Heart right ventricle (tissue), 16 donors: ENCODE data around the gene PCNX4. TPM values are rescaled to one million over a fixed set of nuclear protein-coding genes. Genes with fewer than 3 reads are reported as not detected.

Experiments
- ATAC-seq, 8 donors: fragments of 200-7000 bp; cut with Tn5 transposase; one replicate each; pipeline ENCODE4 v1.9.1; 2020; ENCODE audit warnings: mild to moderate bottlenecking in 8 of 8, moderate library complexity in 8 of 8, moderate number of reproducible peaks in 1 of 8
- DNase-seq, 2 donors: peaks; one replicate each; pipeline ENCODE4 v3.0.0-alpha.2; 2020
- H3K27ac ChIP-seq, 10 donors: fragments of 200-600 bp; sonication (generic) in 2 of 10; one replicate each; pipeline versions ENCODE4 v1.5.0 to v1.8.0; 2020 to 2022; ENCODE audit warnings: mild to moderate bottlenecking in 3 of 10
- H3K27me3 ChIP-seq, 7 donors: fragments of 200-600 bp; one replicate each; pipeline ENCODE4 v1.8.0; 2021 to 2022; ENCODE audit warnings: mild to moderate bottlenecking in 2 of 7
- H3K36me3 ChIP-seq, 9 donors: fragments of 200-600 bp; sonication (generic) in 1 of 9; one replicate each; pipeline versions ENCODE4 v1.5.0 to v1.8.0; 2020 to 2022; ENCODE audit warnings: mild to moderate bottlenecking in 2 of 9
- H3K4me1 ChIP-seq, 9 donors: fragments of 200-600 bp; sonication (generic) in 1 of 9; one replicate each; pipeline versions ENCODE4 v1.5.0 to v1.8.0; 2020 to 2022; ENCODE audit warnings: mild to moderate bottlenecking in 4 of 9
- H3K4me3 ChIP-seq, 10 donors: fragments of 200-600 bp; sonication (generic) in 2 of 10; one replicate each; pipeline versions ENCODE4 v1.5.0 to v1.8.0; 2020 to 2022; ENCODE audit warnings: mild to moderate bottlenecking in 7 of 10, moderate library complexity in 2 of 10
- H3K9me3 ChIP-seq, 11 donors: fragments of 200-600 bp in 10 of 11; sonication (generic) in 2 of 11; one replicate each; pipeline versions ENCODE4 v1.5.0 to v1.8.0; 2013 to 2022; ENCODE audit warnings: mild to moderate bottlenecking in 2 of 11, control low read depth in 1 of 11, moderate library complexity in 1 of 11
- CTCF ChIP-seq, 9 donors: fragments of 200-600 bp; sonication (generic) in 2 of 9; IDR thresholded peaks; one replicate each; pipeline versions ENCODE4 v1.5.0 to v1.8.0; 2021 to 2022; ENCODE audit warnings: antibody characterized with exemption in 9 of 9, mild to moderate bottlenecking in 5 of 9, moderate library complexity in 1 of 9
- WGBS, 2 donors: extraction: QIAGEN DNeasy Blood & Tissue Kit; methylation state at CpG; one replicate each; pipeline ENCODE4 v1.1.7; 2013; ENCODE audit warnings: inconsistent platforms in 1 of 2; 5-methylcytosine and 5-hydroxymethylcytosine counted together
- intact Hi-C, 10 donors: fragments of 100-400 bp; cut with DNase I; formaldehyde crosslinking; loops; one replicate each; pipeline versions ENCODE4 v1.11.1 to v1.14.2; 2022
- polyA plus RNA-seq, 2 donors: library from polyadenylated mRNA; stranded (reverse); fragments of 200-250 nt; gene quantifications; one replicate each; pipeline ENCODE4 v1.2.3, GENCODE V29; 2013
- total RNA-seq, 10 donors: library from RNA; stranded (reverse); fragmentation: NEBNext Ultra II Directional in 3 of 10; extraction: Animal tissue kit (Norgen Biotek cat#: 25700) in 3 of 10; gene quantifications; one replicate each; pipeline versions ENCODE4 v1.2.1 to v1.2.4, GENCODE V29; 2021 to 2023
- donor health status: Arrhythmogenic right ventricular cardiomyopathy.
- donor health status: ischemic (EF 13 %, LVEDD 7.1; RV severe dilation, severe dysfunction).
- donor health status: healthy with polysubstance abuse.
- donor health status: DM: no; HTN: yes; CAD: no.
- donor health status: DM: no; HTN: no; CAD: no.
- donor health status: ischemic (EF 25% LVEDD 6.9; RV normal size, moderate dysfunction).
- donor health status: ischemic (EF 25% LVEDD 5.7; RV mildly dilated, moderate dysfunction).
- donor health status: healthy.
- donor health status: DM: yes; HTN: yes; CAD: no.
- donor health status: Ischemic cardiomyopathy.
- donor health status: ischemic (EF 35%, LVEDD 5.7; RV mildly dilated, moderate dysfunction).
- donor health status: nonischemic (EF 11% LVEDD 7.7; RV severe dilation, severe dysfunction).
- donor health status: DM: yes; HTN: yes; CAD: no.
- donor health status: PGD.
- donor health status: ischemic (EF 29% LVEDD 5.4; RV normal size, mild dysfunction).
- donor health status: nonischemic (EF 23%, LVEDD 6.1; RV moderate dilation, normal function).

Gene PCNX4
- total and polyA plus RNA-seq, 12 donors = 10.9 to 56.7 (median 31.2) TPM

- peak overlapping the region; percentile 72 to 96 (median 82) for H3K4me3 ChIP-seq
- DNase-seq (no peak), ATAC-seq (no peak)
- WGBS, 2 donors = 15 to 18% methylated on average over 5 of the region's 5 CpGs
- H3K9me3 ChIP-seq = no peaks in the 10 kb centered on the region
- peaks cover 0 to 52% (median 22%) of the 10 kb centered on the region in 9 donors for H3K4me1 ChIP-seq
- no peaks in the 10 kb centered on the region for H3K27me3 ChIP-seq
- peaks cover 0 to 6% (median 0%) of the 10 kb centered on the region in 9 donors for H3K36me3 ChIP-seq
- H3K27ac ChIP-seq = peak overlapping the region; percentile 79 to 96 (median 90)
- intact Hi-C loops = loop anchor here in 3 of 10 donors (2.0 to 10.0 kb wide), 3 partner anchors 70 to 80 kb away; partner anchors contain the start of genes PCNX4 (in 3 of the 3) and PPM1A (in 1 of the 3)
- TF ChIP-seq CTCF (IDR thresholded peaks at IDR 0.05) = no peak
These were observed 72.6 kb downstream of the PCNX4 start for GRCh38 chr14:60164404-60164711.

GRCh38 chr14:60164712-60165546 is 73.2 kb downstream of the PCNX4 start, which contains the start of gene DHRS7:
TSS of gene DHRS7 (minus strand) at chr14:60165398. CDS start at chr14:60165309, 89 bp downstream.
- H3K27me3 ChIP-seq = no peaks in the 10 kb centered on the region
- H3K36me3 ChIP-seq = peaks cover 0 to 6% (median 0%) of the 10 kb centered on the region in 9 donors
- no peaks in the 10 kb centered on the region for H3K9me3 ChIP-seq
- peak in 6 of 9 donors; percentile 45 to 83 (median 60) for TF ChIP-seq CTCF (IDR thresholded peaks at IDR 0.05)
- DNase-seq = peak; percentile 82 to 90
- peak within 1 kb of the TSS; percentile 72 to 96 (median 82) for H3K4me3 ChIP-seq
- intact Hi-C loops = loop anchor here in 7 of 10 donors (1.0 to 10.0 kb wide), 8 partner anchors 70 to 198 kb away; partner anchors contain the start of genes PCNX4 (in 6 of the 7) and PPM1A (in 1 of the 7)
- 0 to 3% methylated on average over 65 to 68 of the region's 68 CpGs for WGBS, 2 donors
- peak; percentile 98 to 100 (median 99) for ATAC-seq
- H3K4me1 ChIP-seq = peaks cover 0 to 52% (median 17%) of the 10 kb centered on the region in 9 donors
- H3K27ac ChIP-seq = peak within 1 kb of the TSS; percentile 79 to 96 (median 90)

GRCh38 chr14:60165547-60165876 is 73.8 kb downstream of the PCNX4 start:
- no peak for DNase-seq
- Histone ChIP-seq H3K27ac (peak overlapping the region; percentile 79 to 96 (median 90)), H3K9me3 (no peaks in the 10 kb centered on the region), H3K4me3 (peak overlapping the region; percentile 72 to 96 (median 82)), H3K36me3 (peaks cover 0 to 6% (median 0%) of the 10 kb centered on the region in 9 donors), H3K27me3 (no peaks in the 10 kb centered on the region), H3K4me1 (peaks cover 0 to 49% (median 14%) of the 10 kb centered on the region in 9 donors)
- intact Hi-C loops = loop anchor here in 7 of 10 donors (1.0 to 10.0 kb wide), 8 partner anchors 71 to 198 kb away; partner anchors contain the start of genes PCNX4 (in 6 of the 7) and PPM1A (in 1 of the 7)
- peak in 1 of 8 donors; percentile 2 for ATAC-seq
- 3 to 7% methylated on average over 4 of the region's 4 CpGs for WGBS, 2 donors
- peak in 3 of 9 donors; percentile 37 to 63 (median 59) for TF ChIP-seq CTCF (IDR thresholded peaks at IDR 0.05)

GRCh38 chr14:60166142-60166541 is 74.4 kb downstream of the PCNX4 start:
- no peak for TF ChIP-seq CTCF (IDR thresholded peaks at IDR 0.05)
- ATAC-seq (peak in 2 of 8 donors; percentile 28 to 30), DNase-seq (no peak)
- peaks cover 0 to 6% (median 0%) of the 10 kb centered on the region in 9 donors for H3K36me3 ChIP-seq
- no peaks in the 10 kb centered on the region for H3K9me3 ChIP-seq
- no peaks in the 10 kb centered on the region for H3K27me3 ChIP-seq
- intact Hi-C loops = loop anchor here in 7 of 10 donors (1.0 to 10.0 kb wide), 8 partner anchors 71 to 199 kb away; partner anchors contain the start of genes PCNX4 (in 4 of the 7) and PPM1A (in 2 of the 7)
- H3K4me3 ChIP-seq = peak overlapping the region in 3 of 10 donors; percentile 72 to 95 (median 94)
- peak overlapping the region; percentile 79 to 96 (median 90) for H3K27ac ChIP-seq
- peaks cover 0 to 43% (median 14%) of the 10 kb centered on the region in 9 donors for H3K4me1 ChIP-seq
- 47 to 61% methylated on average over 3 of the region's 3 CpGs for WGBS, 2 donors
